ENCODE measurements around the gene NUDT16L1.

The NUDT16L1 gene

GRCh38 chr16:4664538-4665418 lies 28.6 kb upstream of the NUDT16L1 start:
- DNase-seq (ENCODE audit: low spot score), result peak; percentile 64
- TF ChIP-seq CTCF (IDR thresholded peaks at IDR 0.05; ENCODE audit: extremely low read depth, missing control alignments), result no peak

GRCh38 chr16:4666537-4667202 lies 26.7 kb upstream of the NUDT16L1 start:
- no peak for DNase-seq (ENCODE audit: low spot score)
- TF ChIP-seq CTCF (IDR thresholded peaks at IDR 0.05; ENCODE audit: extremely low read depth, missing control alignments), result no peak

GRCh38 chr16:4667203-4667963 lies 26.0 kb upstream of the NUDT16L1 start:
- no peak for TF ChIP-seq CTCF (IDR thresholded peaks at IDR 0.05; ENCODE audit: extremely low read depth, missing control alignments)
- no peak for DNase-seq (ENCODE audit: low spot score)

- no peak for TF ChIP-seq CTCF (IDR thresholded peaks at IDR 0.05; ENCODE audit: extremely low read depth, missing control alignments)
- no peak for DNase-seq (ENCODE audit: low spot score)
Measured at GRCh38 chr16:4668313-4668960, 24.9 kb upstream of the NUDT16L1 start.

GRCh38 chr16:4673387-4674046 lies 19.8 kb upstream of the NUDT16L1 start:
- no peak for TF ChIP-seq CTCF (IDR thresholded peaks at IDR 0.05; ENCODE audit: extremely low read depth, missing control alignments)
- DNase-seq (ENCODE audit: low spot score), result no peak

- TF ChIP-seq CTCF (IDR thresholded peaks at IDR 0.05; ENCODE audit: extremely low read depth, missing control alignments), result no peak
- no peak for DNase-seq (ENCODE audit: low spot score)
Measured at GRCh38 chr16:4674926-4675530, 18.3 kb upstream of the NUDT16L1 start.

Data from GM20000 (cell line).